ENCODE data around the gene IL1RAPL2.

GRCh38 chrX:104863466-104863865 is 297.5 kb downstream of the IL1RAPL2 start:
- TF ChIP-seq EZH2 (IDR thresholded peaks at IDR 0.05), result no peak
- no peak for TF ChIP-seq FOXP2 (optimal IDR thresholded peaks at IDR 0.05; ENCODE audit: control extremely low read depth, extremely low read length, insufficient read depth)
